Caki2 (cell line): ENCODE data around the gene GDF10. TPM values are rescaled to one million over a fixed set of nuclear protein-coding genes. Genes with fewer than 3 reads are reported as not detected.

ENCODE experiments used
- DNase-seq: peaks from one replicate; pipeline ENCODE4 v3.0.0-alpha.2; 2015; ENCODE audit warnings: low read depth
- in situ Hi-C: cut with HindIII; loops from 2 replicates; pipeline ENCODE4 v1.10.0; 2016; ENCODE audit warnings: low sequenced_read_pairs, low pct_unique_long_range_greater_than_20kb, mixed read lengths
- total RNA-seq: library from RNA; depleted of rRNA; stranded (reverse); fragments of >200 nt; shearing (Covaris generic); gene quantifications from 2 replicates; pipeline ENCODE4 v1.2.3, GENCODE V29; 2014; ENCODE audit warnings: low replicate concordance; rRNA removed

The GDF10 gene, protein sequence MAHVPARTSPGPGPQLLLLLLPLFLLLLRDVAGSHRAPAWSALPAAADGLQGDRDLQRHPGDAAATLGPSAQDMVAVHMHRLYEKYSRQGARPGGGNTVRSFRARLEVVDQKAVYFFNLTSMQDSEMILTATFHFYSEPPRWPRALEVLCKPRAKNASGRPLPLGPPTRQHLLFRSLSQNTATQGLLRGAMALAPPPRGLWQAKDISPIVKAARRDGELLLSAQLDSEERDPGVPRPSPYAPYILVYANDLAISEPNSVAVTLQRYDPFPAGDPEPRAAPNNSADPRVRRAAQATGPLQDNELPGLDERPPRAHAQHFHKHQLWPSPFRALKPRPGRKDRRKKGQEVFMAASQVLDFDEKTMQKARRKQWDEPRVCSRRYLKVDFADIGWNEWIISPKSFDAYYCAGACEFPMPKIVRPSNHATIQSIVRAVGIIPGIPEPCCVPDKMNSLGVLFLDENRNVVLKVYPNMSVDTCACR
- not detected in 2 replicates for total RNA-seq

GRCh38 chr10:47299611-47300428, at the start of gene GDF10:
TSS of gene GDF10 (plus strand) at chr10:47300197. CDS start at chr10:47300652, 455 bp downstream.
- in situ Hi-C loops: no loop called here
- DNase-seq: no peak

- in situ Hi-C loops: no loop called here
- DNase-seq: no peak
These were observed 47.8 kb upstream of the GDF10 start for GRCh38 chr10:47252093-47252780.

GRCh38 chr10:47253030-47253637, 46.9 kb upstream of the GDF10 start:
- in situ Hi-C loops: no loop called here
- DNase-seq: no peak

DNA sequence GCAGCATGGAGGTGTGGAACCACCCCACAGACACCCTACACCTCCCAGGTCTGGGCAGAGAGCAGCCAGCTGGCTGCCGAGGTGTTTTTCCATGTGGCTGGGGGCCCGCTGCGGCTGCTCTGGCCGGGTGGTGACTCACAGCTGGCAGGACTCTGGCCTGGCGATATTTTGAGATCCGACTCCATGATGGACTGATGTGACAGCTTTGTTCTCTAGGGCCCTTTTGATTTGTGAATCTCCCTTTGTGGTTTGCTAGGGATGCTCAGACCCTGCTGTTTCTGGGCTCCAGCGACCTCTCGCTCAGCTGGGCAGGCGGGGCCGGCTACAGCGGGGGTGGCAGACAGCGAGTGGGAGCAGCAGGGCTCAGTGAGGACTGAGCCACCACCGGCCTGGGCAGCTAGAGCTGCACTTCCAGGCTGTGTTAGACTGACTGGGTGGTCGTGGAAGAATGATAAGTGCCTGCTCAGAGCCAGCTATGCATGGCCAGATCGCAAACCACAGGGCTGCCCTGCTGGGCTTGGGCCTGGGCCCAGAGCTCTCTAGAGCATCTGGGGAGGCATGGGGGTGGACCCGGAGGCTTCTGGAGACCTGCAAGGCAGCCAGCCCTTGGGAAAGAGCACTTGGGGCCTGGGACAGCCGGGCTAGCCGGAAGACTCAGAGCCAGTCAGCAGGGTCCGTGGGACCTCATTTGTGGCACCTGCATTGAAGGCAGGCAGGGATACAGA, 46.2 kb upstream of the GDF10 start:
- DNase-seq: no peak
- in situ Hi-C loops: no loop called here

DNA sequence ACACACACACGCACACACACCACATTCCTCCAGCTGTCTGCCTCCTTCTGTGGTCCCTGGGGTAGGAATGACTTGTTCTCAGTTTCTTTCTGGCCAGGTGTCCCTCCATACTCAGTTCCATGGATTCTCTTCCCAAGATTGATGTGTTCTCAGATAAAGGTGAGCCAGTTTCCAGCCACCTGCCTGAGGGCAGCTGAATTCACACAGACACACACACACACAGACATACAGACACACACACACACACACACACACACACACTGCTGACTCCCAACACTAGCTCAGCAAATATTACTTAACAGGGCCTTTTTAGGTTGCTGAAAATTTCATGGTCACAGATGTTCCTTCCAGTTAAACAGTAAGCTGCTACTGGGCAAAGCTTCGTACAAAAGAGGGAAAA, 45.4 kb upstream of the GDF10 start:
- no peak for DNase-seq
- in situ Hi-C loops: no loop called here

- in situ Hi-C loops: no loop called here
- no peak for DNase-seq
These were observed 44.8 kb upstream of the GDF10 start for GRCh38 chr10:47255033-47255813.

GRCh38 chr10:47255866-47256265, 44.1 kb upstream of the GDF10 start:
- in situ Hi-C loops: no loop called here
- no peak for DNase-seq

DNA sequence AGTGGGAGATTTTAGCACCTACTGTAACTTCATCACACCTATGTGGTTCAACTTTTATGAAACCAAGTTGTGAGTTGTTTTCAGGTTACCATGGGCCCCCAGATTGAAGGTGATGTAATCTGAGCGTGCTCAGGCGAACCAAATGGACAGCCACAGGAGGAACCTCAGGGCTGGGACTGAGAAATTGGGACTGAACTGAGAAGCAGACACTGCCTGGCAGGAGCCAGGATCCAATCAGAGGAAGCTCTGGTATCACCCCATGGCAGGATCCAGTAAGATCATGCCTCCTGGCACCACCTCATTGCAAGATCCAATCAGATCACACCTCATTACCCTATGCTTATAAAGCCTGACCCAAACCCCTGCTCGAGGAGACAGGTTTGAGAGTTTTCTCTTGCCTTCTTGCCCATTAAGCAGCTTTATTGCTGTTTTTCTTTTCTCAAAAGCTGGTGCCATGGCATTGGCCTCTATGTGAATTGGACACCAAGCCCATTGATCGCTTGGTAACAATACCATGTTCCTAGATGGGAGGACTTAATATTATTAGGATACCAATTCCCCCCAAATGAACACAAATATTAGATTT, 43.2 kb upstream of the GDF10 start:
- no peak for DNase-seq
- in situ Hi-C loops: no loop called here

DNA sequence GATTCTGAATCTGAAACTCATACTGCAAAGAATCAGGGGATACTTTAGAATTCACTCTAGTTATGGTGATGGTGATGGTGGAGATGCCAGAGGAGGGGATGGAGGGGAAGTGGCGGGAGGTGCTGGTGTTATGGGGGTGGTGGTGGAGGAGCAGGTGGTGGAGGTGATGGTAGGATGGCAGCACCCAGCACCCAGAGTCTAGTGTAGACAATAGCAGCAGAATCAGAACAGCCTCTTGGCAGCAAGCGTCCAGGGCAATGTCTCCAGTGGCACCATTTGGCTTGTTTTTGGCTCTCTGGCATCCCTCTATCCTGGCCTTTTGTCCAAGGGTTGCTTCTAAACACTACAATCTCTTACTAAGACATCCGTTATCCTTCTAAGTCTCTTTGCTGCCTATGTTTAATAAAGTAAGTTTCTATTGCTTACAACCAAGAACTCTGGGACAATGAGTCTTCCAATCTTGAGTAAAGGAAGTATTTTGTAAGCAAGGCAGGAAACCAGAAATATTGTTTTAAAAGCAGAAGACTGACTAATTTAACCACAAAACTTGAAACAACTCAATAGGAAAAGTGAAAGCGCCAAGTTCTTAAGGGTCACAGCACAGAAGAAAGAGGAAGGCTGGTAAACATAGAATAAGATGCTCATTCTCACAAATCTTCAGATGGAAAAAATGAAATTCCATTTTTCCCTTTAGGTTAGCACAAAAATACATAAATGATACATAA, 42.4 kb upstream of the GDF10 start:
- DNase-seq: no peak
- in situ Hi-C loops: no loop called here

DNA sequence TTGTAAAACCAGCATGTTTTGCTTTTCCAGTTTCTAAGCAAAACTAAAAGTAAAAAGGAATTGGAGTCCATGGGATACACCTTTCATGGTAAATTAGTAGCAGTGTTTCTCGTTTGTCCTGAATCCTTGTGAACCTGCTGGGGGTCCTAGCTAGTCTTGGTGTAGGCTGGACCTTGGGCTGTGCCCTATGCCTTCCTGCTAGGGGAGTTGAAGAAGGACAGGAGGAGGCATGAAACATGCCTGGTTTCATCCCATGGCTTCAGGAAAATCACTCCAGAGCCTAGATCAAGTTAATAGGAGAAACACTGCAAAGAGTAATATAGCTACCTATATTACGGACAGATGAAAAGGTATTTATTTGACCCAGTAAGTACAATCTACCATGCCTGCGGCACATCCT, 41.1 kb upstream of the GDF10 start:
- no peak for DNase-seq
- in situ Hi-C loops: no loop called here

- DNase-seq: no peak
- in situ Hi-C loops: no loop called here
These were observed 40.5 kb upstream of the GDF10 start for GRCh38 chr10:47259466-47259865.

- in situ Hi-C loops: no loop called here
- DNase-seq: no peak
These were observed 39.4 kb upstream of the GDF10 start for GRCh38 chr10:47260505-47261111.

DNA sequence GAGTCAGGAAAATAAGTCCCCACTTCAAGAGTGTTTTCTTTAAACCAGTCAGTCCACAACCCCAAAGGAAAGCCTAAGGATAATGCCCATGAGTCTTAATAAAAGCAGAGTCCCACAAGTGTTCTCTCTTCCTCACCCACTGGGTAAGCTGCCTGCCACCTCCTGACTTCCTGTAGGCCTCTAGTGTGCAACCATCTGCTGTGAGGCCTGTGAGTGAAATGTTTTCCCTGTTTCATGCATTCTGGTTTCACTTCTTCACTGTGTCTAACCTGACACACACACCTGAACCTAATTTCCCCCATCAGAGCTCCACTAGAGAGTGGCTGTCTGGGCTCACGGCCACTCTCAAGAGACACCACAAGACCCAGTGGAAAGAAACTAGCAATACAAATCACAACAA, 38.9 kb upstream of the GDF10 start:
- no peak for DNase-seq
- in situ Hi-C loops: no loop called here

DNA sequence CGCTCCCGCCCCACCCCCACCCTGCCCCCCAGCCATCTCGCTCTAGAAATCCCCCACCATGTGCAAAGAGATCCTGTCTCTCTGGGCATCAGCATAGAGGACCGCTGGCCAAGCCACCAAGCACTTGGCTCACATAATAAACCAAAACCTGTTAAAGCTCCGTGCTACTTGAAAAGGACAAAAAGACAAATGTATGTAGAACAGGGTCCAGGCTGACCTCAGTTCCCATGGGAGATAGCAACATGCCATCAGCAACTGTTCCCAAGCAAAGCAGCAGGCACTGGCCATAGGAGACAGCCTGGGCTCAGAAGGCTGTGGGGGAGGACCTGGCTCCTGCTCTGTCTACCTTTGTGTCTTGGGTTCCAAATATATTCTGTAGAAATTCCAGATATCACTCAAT, 38.4 kb upstream of the GDF10 start:
- in situ Hi-C loops: no loop called here

GRCh38 chr10:47262606-47263533, 37.1 kb upstream of the GDF10 start:
- no peak for DNase-seq
- in situ Hi-C loops: no loop called here

More for the DNA sequence above, 38.4 kb upstream of the GDF10 start:
- DNase-seq: no peak
